SK-N-SH (cell line): ENCODE measurements around the gene CHID1. TPM values are rescaled to one million over a fixed set of nuclear protein-coding genes. Genes with fewer than 3 reads are reported as not detected.
A peak's percentile ranks its signal among the peaks of the same experiment; 100 is the strongest.

Experiments used
- CTCF ChIA-PET: fragments of 300-600, 350-600 bp; formaldehyde crosslinking; extraction: SDS; loops from one replicate; lab custom pipeline; 2021; lab: Yijun Ruan, JAX
- POLR2A ChIA-PET: fragments of 350-600 bp; sonication (Branson Sonifier 250); formaldehyde crosslinking; extraction: SDS; loops from one replicate; lab custom pipeline; 2020; ENCODE audit warnings: antibody characterized with exemption, inconsistent platforms; lab: Yijun Ruan, JAX
- DNase-seq: peaks from one replicate; pipeline ENCODE4 v3.0.0; 2012
- H2AFZ ChIP-seq: fragments of 200-600 bp; sonication (generic); 2 replicates; pipeline ENCODE4 v1.8.1; 2016; ENCODE audit warnings: antibody characterized with exemption, mild to moderate bottlenecking, low read depth
- H3F3A ChIP-seq: fragments of 200-600 bp; sonication (generic); replicated peaks from 2 replicates; pipeline ENCODE3; 2016; ENCODE audit warnings: antibody characterized with exemption, mild to moderate bottlenecking; ENCODE audit not compliant: insufficient read depth
- H3K27ac ChIP-seq, 2 experiments: fragments of 200-500 bp in 1 of 2; fragments of 200-600 bp in 1 of 2; sonication (Bioruptor generic) in 1 of 2; sonication (generic), shearing (Covaris generic) in 1 of 2; 2 replicates each; pipeline versions ENCODE4 v1.5.1 to v1.6.1; 2014 to 2016; ENCODE audit warnings: low read depth in 2 of 2, inconsistent platforms in 1 of 2, low read length in 1 of 2, mild to moderate bottlenecking in 1 of 2, mixed read lengths in 1 of 2
- H3K27me3 ChIP-seq: fragments of 200-600 bp; sonication (generic), shearing (Covaris generic); 2 replicates; pipeline ENCODE4 v1.6.1; 2016; ENCODE audit warnings: mixed run types; ENCODE audit not compliant: insufficient read depth
- H3K36me3 ChIP-seq, 2 experiments: fragments of 200-500 bp in 1 of 2; fragments of 200-600 bp in 1 of 2; sonication (Bioruptor generic) in 1 of 2; sonication (generic) in 1 of 2; replicated peaks in 1 of 2; 2 replicates each; pipeline versions ENCODE3 to v1.5.1; 2014 to 2016; ENCODE audit warnings: low read length in 1 of 2, mild to moderate bottlenecking in 1 of 2; ENCODE audit not compliant: insufficient read depth in 2 of 2, control insufficient read depth in 1 of 2
- H3K4me1 ChIP-seq, 2 experiments: fragments of 200-500 bp in 1 of 2; fragments of 200-600 bp in 1 of 2; sonication (Bioruptor generic) in 1 of 2; sonication (generic), shearing (Covaris generic) in 1 of 2; 2 replicates each; pipeline versions ENCODE4 v1.5.1 to v1.6.1; 2014 to 2016; ENCODE audit warnings: low read depth in 1 of 2, low read length in 1 of 2, mixed run types in 1 of 2; ENCODE audit not compliant: insufficient read depth in 2 of 2, control insufficient read depth in 1 of 2
- H3K4me2 ChIP-seq: fragments of 200-600 bp; sonication (generic), shearing (Covaris generic); 2 replicates; pipeline ENCODE4 v1.6.1; 2017; ENCODE audit warnings: mixed run types
- H3K4me3 ChIP-seq, 2 experiments: fragments of 200-500 bp in 1 of 2; fragments of 200-600 bp in 1 of 2; sonication (Bioruptor generic) in 1 of 2; sonication (generic), shearing (Covaris generic) in 1 of 2; 2 replicates each; pipeline versions ENCODE4 v1.5.1 to v1.8.1; 2014 to 2016; ENCODE audit warnings: low read depth in 2 of 2, inconsistent platforms in 1 of 2, low read length in 1 of 2, mild to moderate bottlenecking in 1 of 2, mixed read lengths in 1 of 2, moderate library complexity in 1 of 2
- H3K79me2 ChIP-seq: fragments of 200-600 bp; sonication (generic); 2 replicates; pipeline ENCODE4 v1.8.1; 2017; ENCODE audit warnings: mild to moderate bottlenecking; ENCODE audit not compliant: insufficient read depth
- H3K9ac ChIP-seq: fragments of 200-600 bp; sonication (generic); 2 replicates; pipeline ENCODE4 v1.6.1; 2017; ENCODE audit warnings: mixed run types
- H3K9me2 ChIP-seq: fragments of 200-600 bp; sonication (generic); 2 replicates; pipeline ENCODE4 v1.6.1; 2017; ENCODE audit warnings: mixed run types
- H3K9me3 ChIP-seq: fragments of 200-600 bp; sonication (generic); 2 replicates; pipeline ENCODE4 v1.6.1; 2017; ENCODE audit warnings: mixed run types, mild to moderate bottlenecking, moderate library complexity
- H4K20me1 ChIP-seq: fragments of 200-600 bp; sonication (generic); 2 replicates; pipeline ENCODE4 v1.6.1; 2017; ENCODE audit warnings: mild to moderate bottlenecking, mixed run types; ENCODE audit not compliant: insufficient read depth
- CHD2 ChIP-seq: fragments of 150-350 bp; IDR thresholded peaks from 2 replicates; pipeline ENCODE4 v1.6.1; 2018; ENCODE audit warnings: low read length; ENCODE audit not compliant: partially characterized antibody
- EZH2phosphoT487 ChIP-seq: fragments of 200-600 bp; sonication (generic); IDR thresholded peaks from 2 replicates; pipeline ENCODE4 v1.6.1; 2017; ENCODE audit warnings: low read depth, mixed run types, mild to moderate bottlenecking, antibody characterized with exemption, moderate library complexity, borderline replicate concordance
- FOXM1 ChIP-seq: IDR thresholded peaks from 2 replicates; pipeline ENCODE4 v1.4.0; 2012; ENCODE audit warnings: low read depth, mild to moderate bottlenecking
- GATA2 ChIP-seq: sonication (generic); formaldehyde crosslinking; IDR thresholded peaks from 2 replicates; pipeline ENCODE4 v1.5.0; 2020; ENCODE audit warnings: mild to moderate bottlenecking, missing genetic modification reagents
- JUND ChIP-seq: IDR thresholded peaks from 2 replicates; pipeline ENCODE4 v1.4.0; 2012
- NFIC ChIP-seq: IDR thresholded peaks from 2 replicates; pipeline ENCODE4 v1.4.0; 2012; ENCODE audit warnings: borderline replicate concordance
- SMC3 ChIP-seq: IDR thresholded peaks from 2 replicates; pipeline ENCODE4 v1.6.1; 2012; ENCODE audit warnings: low read depth, low read length, improper control_type of control experiment
- TAF1 ChIP-seq: IDR thresholded peaks from 2 replicates; pipeline ENCODE4 v1.6.1; 2012; ENCODE audit warnings: low read depth, mild to moderate bottlenecking, low read length, moderate library complexity, borderline replicate concordance
- WGBS: methylation state at CpG from one replicate; pipeline ENCODE4 v1.1.6; 2017; ENCODE audit warnings: low lambda C conversion rate; 5-methylcytosine and 5-hydroxymethylcytosine counted together
- polyA plus RNA-seq, 3 experiments: library from polyadenylated mRNA; depleted of rRNA; stranded (reverse); fragments of >200 nt; gene quantifications; 2 replicates each; pipeline ENCODE4 v1.2.3, GENCODE V29; 2012
- TF ChIP-seq, protein P1 (sequence below): IDR thresholded peaks from 2 replicates; pipeline ENCODE4 v1.4.0; 2012; ENCODE audit warnings: low read depth
- TF ChIP-seq, protein P2 (sequence below): fragments of 200-600 bp; sonication (generic); IDR thresholded peaks from 2 replicates; pipeline ENCODE4 v1.6.1; 2017; ENCODE audit warnings: antibody characterized with exemption, mild to moderate bottlenecking, moderate library complexity
- TF ChIP-seq, protein P3 (sequence below): fragments of 150-350 bp; IDR thresholded peaks from 2 replicates; pipeline ENCODE4 v1.6.1; 2017; ENCODE audit warnings: antibody characterized with exemption, low read length, low read depth, borderline replicate concordance
- TF ChIP-seq, protein P4 (sequence below): IDR thresholded peaks from 2 replicates; pipeline ENCODE4; 2012
- TF ChIP-seq, protein P5 (sequence below): fragments of 150-350 bp; IDR thresholded peaks from 2 replicates; pipeline ENCODE4 v1.6.1; 2016; ENCODE audit warnings: mild to moderate bottlenecking, low read depth, low read length

CHID1 gene
- polyA plus RNA-seq, 1 of the 3 experiments (the other 2 are of a cell fraction) = 231 TPM

DNA sequence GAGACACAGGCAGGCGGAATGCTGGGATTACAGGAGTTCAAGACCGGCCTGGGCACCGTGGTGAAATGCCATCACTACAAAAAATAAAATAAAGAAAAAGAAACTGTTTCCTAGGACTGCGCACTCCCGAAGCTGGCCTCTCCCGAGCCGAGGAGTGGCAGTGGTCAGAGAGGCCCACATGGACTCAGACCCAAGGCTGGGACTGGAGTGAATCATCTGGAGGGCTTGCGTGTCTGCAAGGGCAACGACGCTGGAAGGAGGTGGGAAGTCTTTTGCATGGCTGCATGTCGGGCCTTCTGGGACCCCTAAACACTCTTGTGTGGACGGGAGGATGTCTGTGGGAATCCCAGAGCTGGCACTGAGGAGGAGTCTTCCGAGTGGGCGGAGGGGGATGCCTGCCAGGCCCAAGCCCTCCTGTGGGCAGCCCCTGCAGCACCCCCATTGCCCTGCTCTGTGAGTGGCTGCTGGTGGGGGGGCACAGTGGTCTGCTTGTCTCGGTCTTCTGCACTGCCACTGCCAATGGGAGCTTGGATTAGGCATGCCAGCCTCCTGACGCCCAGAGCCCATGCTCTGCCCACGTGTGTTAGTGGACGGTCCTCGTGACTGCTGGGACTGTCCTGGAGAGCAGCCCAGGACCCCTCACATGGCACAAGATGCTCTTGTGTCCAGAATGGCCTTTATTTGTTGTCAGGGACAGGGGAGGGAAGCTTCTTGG is 13.2 kb upstream of the CHID1 start:
- Histone ChIP-seq H3K4me3 (no peak overlapping the region), H3K9me3 (no peaks in the 10 kb centered on the region), H3K9me2 (no peaks in the 10 kb centered on the region), H4K20me1 (peaks cover 19% of the 10 kb centered on the region), H3K36me3 (peaks cover 7 to 9% of the 10 kb centered on the region in 2 experiments), H3K27ac (peak overlapping the region in 1 of 2 experiments; percentile 17; a peak in 1 of 4 replicates), H3K4me2 (no peak overlapping the region), H3K27me3 (no peaks in the 10 kb centered on the region), H3K9ac (no peak overlapping the region), H3K79me2 (peaks cover 26% of the 10 kb centered on the region), H2AFZ (no peak overlapping the region), H3F3A (peaks cover 8% of the 10 kb centered on the region), H3K4me1 (peaks cover 0 to 30% of the 10 kb centered on the region in 2 experiments; a peak in 1 of 4 replicates)
- no peak for DNase-seq
- POLR2A ChIA-PET = interaction anchor here (1.0 kb wide), 1 partner anchor 91 kb away, joined by 4 read pairs; the partner anchor contains the start of gene CD151
- WGBS = 96% methylated on average over 14 of the region's 19 CpGs
- TF ChIP-seq, protein P1, sequence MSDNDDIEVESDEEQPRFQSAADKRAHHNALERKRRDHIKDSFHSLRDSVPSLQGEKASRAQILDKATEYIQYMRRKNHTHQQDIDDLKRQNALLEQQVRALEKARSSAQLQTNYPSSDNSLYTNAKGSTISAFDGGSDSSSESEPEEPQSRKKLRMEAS = no peak
- no peak for TF ChIP-seq GATA2 (CRISPR knock-in tag)
- TF ChIP-seq, protein P2, sequence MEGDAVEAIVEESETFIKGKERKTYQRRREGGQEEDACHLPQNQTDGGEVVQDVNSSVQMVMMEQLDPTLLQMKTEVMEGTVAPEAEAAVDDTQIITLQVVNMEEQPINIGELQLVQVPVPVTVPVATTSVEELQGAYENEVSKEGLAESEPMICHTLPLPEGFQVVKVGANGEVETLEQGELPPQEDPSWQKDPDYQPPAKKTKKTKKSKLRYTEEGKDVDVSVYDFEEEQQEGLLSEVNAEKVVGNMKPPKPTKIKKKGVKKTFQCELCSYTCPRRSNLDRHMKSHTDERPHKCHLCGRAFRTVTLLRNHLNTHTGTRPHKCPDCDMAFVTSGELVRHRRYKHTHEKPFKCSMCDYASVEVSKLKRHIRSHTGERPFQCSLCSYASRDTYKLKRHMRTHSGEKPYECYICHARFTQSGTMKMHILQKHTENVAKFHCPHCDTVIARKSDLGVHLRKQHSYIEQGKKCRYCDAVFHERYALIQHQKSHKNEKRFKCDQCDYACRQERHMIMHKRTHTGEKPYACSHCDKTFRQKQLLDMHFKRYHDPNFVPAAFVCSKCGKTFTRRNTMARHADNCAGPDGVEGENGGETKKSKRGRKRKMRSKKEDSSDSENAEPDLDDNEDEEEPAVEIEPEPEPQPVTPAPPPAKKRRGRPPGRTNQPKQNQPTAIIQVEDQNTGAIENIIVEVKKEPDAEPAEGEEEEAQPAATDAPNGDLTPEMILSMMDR = no peak
- TF ChIP-seq CHD2 = no peak
- TF ChIP-seq, protein P3, sequence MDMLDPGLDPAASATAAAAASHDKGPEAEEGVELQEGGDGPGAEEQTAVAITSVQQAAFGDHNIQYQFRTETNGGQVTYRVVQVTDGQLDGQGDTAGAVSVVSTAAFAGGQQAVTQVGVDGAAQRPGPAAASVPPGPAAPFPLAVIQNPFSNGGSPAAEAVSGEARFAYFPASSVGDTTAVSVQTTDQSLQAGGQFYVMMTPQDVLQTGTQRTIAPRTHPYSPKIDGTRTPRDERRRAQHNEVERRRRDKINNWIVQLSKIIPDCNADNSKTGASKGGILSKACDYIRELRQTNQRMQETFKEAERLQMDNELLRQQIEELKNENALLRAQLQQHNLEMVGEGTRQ = no peak
- TF ChIP-seq, protein P4, sequence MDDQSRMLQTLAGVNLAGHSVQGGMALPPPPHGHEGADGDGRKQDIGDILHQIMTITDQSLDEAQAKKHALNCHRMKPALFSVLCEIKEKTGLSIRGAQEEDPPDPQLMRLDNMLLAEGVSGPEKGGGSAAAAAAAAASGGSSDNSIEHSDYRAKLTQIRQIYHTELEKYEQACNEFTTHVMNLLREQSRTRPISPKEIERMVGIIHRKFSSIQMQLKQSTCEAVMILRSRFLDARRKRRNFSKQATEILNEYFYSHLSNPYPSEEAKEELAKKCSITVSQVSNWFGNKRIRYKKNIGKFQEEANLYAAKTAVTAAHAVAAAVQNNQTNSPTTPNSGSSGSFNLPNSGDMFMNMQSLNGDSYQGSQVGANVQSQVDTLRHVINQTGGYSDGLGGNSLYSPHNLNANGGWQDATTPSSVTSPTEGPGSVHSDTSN = no peak
- TF ChIP-seq FOXM1 = no peak
- TF ChIP-seq, protein P5, sequence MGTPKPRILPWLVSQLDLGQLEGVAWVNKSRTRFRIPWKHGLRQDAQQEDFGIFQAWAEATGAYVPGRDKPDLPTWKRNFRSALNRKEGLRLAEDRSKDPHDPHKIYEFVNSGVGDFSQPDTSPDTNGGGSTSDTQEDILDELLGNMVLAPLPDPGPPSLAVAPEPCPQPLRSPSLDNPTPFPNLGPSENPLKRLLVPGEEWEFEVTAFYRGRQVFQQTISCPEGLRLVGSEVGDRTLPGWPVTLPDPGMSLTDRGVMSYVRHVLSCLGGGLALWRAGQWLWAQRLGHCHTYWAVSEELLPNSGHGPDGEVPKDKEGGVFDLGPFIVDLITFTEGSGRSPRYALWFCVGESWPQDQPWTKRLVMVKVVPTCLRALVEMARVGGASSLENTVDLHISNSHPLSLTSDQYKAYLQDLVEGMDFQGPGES = no peak
- TF ChIP-seq JUND = no peak
- no peak for TF ChIP-seq SMC3
- no peak for TF ChIP-seq TAF1
- TF ChIP-seq NFIC = no peak
- no peak for TF ChIP-seq EZH2phosphoT487
- CTCF ChIA-PET = interaction anchor here (0.6 to 3.6 kb wide), 8 partner anchors 10 to 131 kb away, joined by 3 to 27 read pairs (median 6); partner anchors contain the start of genes CD151 and CHID1
